Adrenal gland (tissue), 12 donors: ENCODE measurements around the gene UGT2B17. TPM values are rescaled to one million over a fixed set of nuclear protein-coding genes. Genes with fewer than 3 reads are reported as not detected.
"Not testable (repeated sequence)": the region's sequence is repeated elsewhere in the genome, so short reads cannot be mapped to it uniquely, and the experiment has no call there.

Experiments used
- DNase-seq, 7 donors: peaks; one replicate each; pipeline ENCODE4 v3.0.0-alpha.2; 2019 to 2020
- H3K27ac ChIP-seq, 5 donors: fragments of 200-600 bp; sonication (generic) in 4 of 5; 1 replicate in 3 of 5; 2 replicates in 2 of 5; pipeline versions ENCODE4 v1.5.1 to v1.8.0; 2016 to 2020; ENCODE audit warnings: mild to moderate bottlenecking in 1 of 5
- H3K27me3 ChIP-seq: fragments of 200-600 bp; 2 replicates; pipeline ENCODE4 v1.8.0; 2021
- H3K36me3 ChIP-seq, 2 donors: fragments of 200-600 bp; replicated peaks in 1 of 2; 1 replicate in 1 of 2; 2 replicates in 1 of 2; pipeline versions ENCODE4 v1.5.1 to v1.8.0; 2018 to 2022
- H3K4me1 ChIP-seq, 2 donors: fragments of 200-600 bp; replicated peaks in 1 of 2; 1 replicate in 1 of 2; 2 replicates in 1 of 2; pipeline versions ENCODE4 v1.5.1 to v1.8.0; 2018 to 2021
- H3K4me3 ChIP-seq, 4 donors: fragments of 200-600 bp; sonication (generic) in 3 of 4; one replicate each; pipeline ENCODE4 v1.5.1; 2016 to 2018
- H3K9me3 ChIP-seq, 3 donors: fragments of 200-600 bp; sonication (generic) in 1 of 3; replicated peaks in 1 of 3; 1 replicate in 2 of 3; 2 replicates in 1 of 3; pipeline versions ENCODE4 v1.5.1 to v1.8.0; 2016 to 2021
- POLR2A ChIP-seq, 2 donors: fragments of 450-650 bp; IDR thresholded peaks; one replicate each; pipeline ENCODE4 v1.6.1; 2017; ENCODE audit warnings: antibody characterized with exemption in 2 of 2, mild to moderate bottlenecking in 2 of 2, moderate library complexity in 1 of 2
- WGBS, 4 donors: extraction: QIAGEN DNeasy Blood & Tissue Kit in 2 of 4; methylation state at CpG; one replicate each; pipeline versions ENCODE4 v1.1.5 to v1.1.7; 2013 to 2017; 5-methylcytosine and 5-hydroxymethylcytosine counted together
- intact Hi-C, 2 donors: fragments of 100-400 bp; cut with DNase I; formaldehyde crosslinking; loops; one replicate each; pipeline versions ENCODE4 v1.14.1 to v1.15.0; 2022 to 2023
- polyA plus RNA-seq, 3 donors: library from polyadenylated mRNA; stranded (reverse); fragments of 200-250 nt in 2 of 3; fragments of 350-450 nt in 1 of 3; fragmentation: Illumina TruSeq in 1 of 3; extraction: RNeasy Lipid Tissue Mini Kit (QIAGEN cat#74804) in 1 of 3; gene quantifications; one replicate each; pipeline ENCODE4 v1.2.3, GENCODE V29; 2013 to 2014
- total RNA-seq, 9 donors: library from RNA; depleted of rRNA in 4 of 9; stranded (reverse); fragments of >200 nt in 4 of 9; fragments of 120-200 nt in 1 of 9; fragmentation: NEBNext Ultra II Directional in 1 of 9; extraction: Animal tissue kit (Norgen Biotek cat#: 25700) in 1 of 9; gene quantifications; one replicate each; pipeline versions ENCODE4 v1.1.0 to v1.2.4, GENCODE V29; 2013 to 2023
- TF ChIP-seq, protein P1 (sequence below), 6 experiments: fragments of 450-650 bp in 4 of 6; fragments of 200-600 bp in 2 of 6; sonication (generic) in 1 of 6; IDR thresholded peaks; 1 replicate in 5 of 6; 2 replicates in 1 of 6; pipeline versions ENCODE4 v1.5.1 to v1.8.0; 2016 to 2021; ENCODE audit warnings: antibody characterized with exemption in 6 of 6, mild to moderate bottlenecking in 2 of 6, moderate library complexity in 1 of 6
- donor health status: healthy with polysubstance abuse.
- donor health status: Bipolar disorder and iron deficiency.
- donor health status: DM: yes; HTN: yes; CAD: no.
- donor health status: DM: no; HTN: no; CAD: no.
- donor health status: DM: no; HTN: no; CAD: no.
- donor health status: DM: yes; HTN: yes; CAD: no.

UGT2B17 gene
- total and polyA plus RNA-seq, 12 donors, result 0.08 to 0.22 (median 0.15) TPM; not detected in 8

DNA sequence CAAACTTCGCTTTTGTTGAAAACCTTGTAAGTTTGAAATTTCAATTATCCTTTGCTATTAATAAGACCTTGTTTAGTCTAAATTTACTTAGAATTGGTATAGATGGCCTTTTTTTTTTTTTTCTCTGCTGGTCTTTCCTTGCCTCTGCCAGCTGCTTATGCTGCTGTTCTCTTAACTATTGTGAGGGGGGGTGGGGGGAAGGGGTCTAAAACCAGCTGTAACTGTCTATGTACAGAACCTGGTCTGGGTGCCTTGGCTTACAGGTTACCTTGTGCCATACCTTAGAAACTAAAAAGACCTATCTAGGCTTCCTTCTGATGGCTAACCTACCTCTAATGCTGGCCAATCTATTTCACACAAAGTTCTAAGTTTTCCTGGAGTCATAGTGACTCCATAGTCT, 1.0 kb downstream of the UGT2B17 start:
- no peak overlapping the region for H3K4me3 ChIP-seq
- no peaks in the 10 kb centered on the region for H3K27me3 ChIP-seq
- H3K36me3 ChIP-seq, result no peaks in the 10 kb centered on the region
- DNase-seq, result no peak
- WGBS, 4 donors, result 82 to 92% (median 89%) methylated on average over 1 of the region's 1 CpG; no CpG with 5 or more reads in 1 of the 4 donors
- no peaks in the 10 kb centered on the region for H3K9me3 ChIP-seq
- intact Hi-C loops, result no loop called here
- no peak overlapping the region for H3K27ac ChIP-seq
- no peak for TF ChIP-seq POLR2A (IDR thresholded peaks at IDR 0.05)
- TF ChIP-seq, protein P1, sequence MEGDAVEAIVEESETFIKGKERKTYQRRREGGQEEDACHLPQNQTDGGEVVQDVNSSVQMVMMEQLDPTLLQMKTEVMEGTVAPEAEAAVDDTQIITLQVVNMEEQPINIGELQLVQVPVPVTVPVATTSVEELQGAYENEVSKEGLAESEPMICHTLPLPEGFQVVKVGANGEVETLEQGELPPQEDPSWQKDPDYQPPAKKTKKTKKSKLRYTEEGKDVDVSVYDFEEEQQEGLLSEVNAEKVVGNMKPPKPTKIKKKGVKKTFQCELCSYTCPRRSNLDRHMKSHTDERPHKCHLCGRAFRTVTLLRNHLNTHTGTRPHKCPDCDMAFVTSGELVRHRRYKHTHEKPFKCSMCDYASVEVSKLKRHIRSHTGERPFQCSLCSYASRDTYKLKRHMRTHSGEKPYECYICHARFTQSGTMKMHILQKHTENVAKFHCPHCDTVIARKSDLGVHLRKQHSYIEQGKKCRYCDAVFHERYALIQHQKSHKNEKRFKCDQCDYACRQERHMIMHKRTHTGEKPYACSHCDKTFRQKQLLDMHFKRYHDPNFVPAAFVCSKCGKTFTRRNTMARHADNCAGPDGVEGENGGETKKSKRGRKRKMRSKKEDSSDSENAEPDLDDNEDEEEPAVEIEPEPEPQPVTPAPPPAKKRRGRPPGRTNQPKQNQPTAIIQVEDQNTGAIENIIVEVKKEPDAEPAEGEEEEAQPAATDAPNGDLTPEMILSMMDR (IDR thresholded peaks at IDR 0.05), result no peak
- H3K4me1 ChIP-seq, result no peaks in the 10 kb centered on the region

- 88 to 96% (median 90%) methylated on average over 3 of the region's 3 CpGs; no CpG with 5 or more reads in 1 of the 4 donors for WGBS, 4 donors
- Histone ChIP-seq H3K36me3 (no peaks in the 10 kb centered on the region), H3K27ac (no peak overlapping the region), H3K4me3 (no peak overlapping the region), H3K9me3 (no peaks in the 10 kb centered on the region), H3K4me1 (no peaks in the 10 kb centered on the region), H3K27me3 (no peaks in the 10 kb centered on the region)
- intact Hi-C loops, result no loop called here
- no peak for DNase-seq
- no peak for TF ChIP-seq POLR2A (IDR thresholded peaks at IDR 0.05)
- TF ChIP-seq, protein P1 (IDR thresholded peaks at IDR 0.05), result no peak
Observed at GRCh38 chr4:68572653-68573170, 3.4 kb downstream of the UGT2B17 start.

GRCh38 chr4:68570122-68570507, 6.0 kb downstream of the UGT2B17 start:
- DNase-seq, result no peak
- intact Hi-C loops, result no loop called here
- no peak overlapping the region for H3K27ac ChIP-seq

DNA sequence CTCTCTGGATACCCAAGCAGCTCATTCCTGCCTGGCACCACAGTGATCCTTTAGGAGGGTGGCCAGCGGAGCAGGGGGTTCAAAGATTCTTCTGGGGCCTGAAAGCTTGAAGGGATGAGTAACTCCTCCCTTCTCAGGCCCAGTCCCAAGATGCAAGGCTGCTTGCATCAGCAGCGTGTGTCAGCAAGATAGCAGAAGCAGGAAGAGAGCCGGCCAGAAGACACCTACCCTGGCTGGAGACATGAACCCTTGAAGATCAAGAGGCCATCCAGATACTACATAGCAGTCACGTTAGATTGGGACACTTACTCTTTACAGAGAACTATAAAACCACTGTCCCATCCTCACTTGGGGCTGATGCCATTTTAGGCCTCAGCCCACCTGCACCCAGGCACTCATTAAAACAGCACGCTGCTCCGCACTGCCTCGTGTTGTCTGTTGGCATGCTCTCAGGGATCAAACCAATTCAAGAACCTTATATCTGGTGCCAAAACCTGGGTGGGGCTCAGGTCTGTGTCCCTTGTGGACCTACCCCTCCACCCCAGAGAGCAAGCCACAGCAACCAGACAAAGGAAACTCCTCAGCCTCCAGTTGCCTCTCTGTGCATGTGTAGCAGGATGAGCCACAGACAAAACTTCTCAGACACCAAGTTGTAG, 6.5 kb downstream of the UGT2B17 start:
- H3K36me3 ChIP-seq, result no peaks in the 10 kb centered on the region
- intact Hi-C loops, result no loop called here
- no peak for DNase-seq
- H3K4me1 ChIP-seq, result no peaks in the 10 kb centered on the region
- whole genome bisulfite sequencing, 4 donors, result 85 to 97% (median 86%) methylated on average over 5 to 7 of the region's 7 CpGs; no CpG with 5 or more reads in 1 of the 4 donors
- no peaks in the 10 kb centered on the region for H3K9me3 ChIP-seq
- no peaks in the 10 kb centered on the region for H3K27me3 ChIP-seq
- no peak overlapping the region for H3K4me3 ChIP-seq
- TF ChIP-seq, protein P1 (IDR thresholded peaks at IDR 0.05), result no peak
- no peak for TF ChIP-seq POLR2A (IDR thresholded peaks at IDR 0.05)
- H3K27ac ChIP-seq, result no peak overlapping the region

More at GRCh38 chr4:68570122-68570507, 6.0 kb downstream of the UGT2B17 start:
- 59 to 87% (median 67%) methylated on average over 2 to 4 of the region's 4 CpGs; no CpG with 5 or more reads in 1 of the 4 donors for WGBS, 4 donors
- Histone ChIP-seq H3K4me3 (no peak overlapping the region), H3K36me3 (no peaks in the 10 kb centered on the region), H3K4me1 (no peaks in the 10 kb centered on the region), H3K9me3 (no peaks in the 10 kb centered on the region), H3K27me3 (no peaks in the 10 kb centered on the region)
- no peak for TF ChIP-seq POLR2A (IDR thresholded peaks at IDR 0.05)
- TF ChIP-seq, protein P1 (IDR thresholded peaks at IDR 0.05), result no peak

GRCh38 chr4:68569036-68569435, 7.1 kb downstream of the UGT2B17 start:
- H3K4me1 ChIP-seq, H3K27me3 ChIP-seq, H3K4me3 ChIP-seq, intact Hi-C loops, H3K9me3 ChIP-seq, H3K36me3 ChIP-seq, DNase-seq, H3K27ac ChIP-seq: not testable (repeated sequence)
- WGBS, 4 donors, result 67 to 69% methylated on average over 1 of the region's 1 CpG; no CpG with 5 or more reads in 2 of the 4 donors

DNA sequence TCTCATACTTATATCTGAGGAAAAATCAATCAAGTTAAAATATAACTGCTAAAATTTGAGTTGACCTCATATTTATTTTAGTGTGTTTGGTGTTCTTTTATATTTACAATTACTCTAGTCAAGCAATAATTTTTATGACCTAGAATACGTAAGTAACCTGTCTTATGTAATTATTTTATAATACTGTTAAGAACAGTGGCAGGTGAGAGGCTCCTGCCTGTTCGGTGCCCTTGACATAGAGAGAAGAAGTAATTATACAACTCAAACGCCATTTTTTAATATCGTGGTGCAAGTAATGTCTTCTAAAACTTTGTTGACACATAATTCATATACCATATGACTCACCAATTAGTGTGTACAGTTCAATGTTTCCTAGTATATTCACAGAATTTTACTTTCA, 7.6 kb downstream of the UGT2B17 start:
- H3K27me3 ChIP-seq, H3K27ac ChIP-seq, DNase-seq, H3K9me3 ChIP-seq, H3K4me1 ChIP-seq, H3K4me3 ChIP-seq, intact Hi-C loops, H3K36me3 ChIP-seq: not testable (repeated sequence)
- WGBS, 4 donors, result 24 to 44% (median 39%) methylated on average over 4 of the region's 4 CpGs; no CpG with 5 or more reads in 1 of the 4 donors

DNA sequence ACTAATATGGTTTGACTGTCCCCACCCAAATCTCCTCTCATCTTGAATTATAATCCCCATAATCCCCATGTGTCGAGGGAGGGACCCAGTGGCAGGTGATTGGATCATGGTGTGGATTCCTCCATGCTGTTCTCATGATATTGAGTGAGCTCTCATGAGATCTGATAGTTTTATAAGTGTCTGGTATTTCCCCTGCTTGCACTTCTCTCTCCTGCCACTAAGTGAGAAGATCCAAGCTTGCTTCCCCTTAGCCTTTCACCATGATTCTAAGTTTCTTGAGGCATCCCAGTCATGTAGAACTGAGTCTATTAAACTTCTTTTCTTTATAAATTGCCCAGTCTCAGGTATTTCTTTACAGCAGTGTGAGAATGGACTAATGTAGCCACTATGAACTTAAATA, 9.8 kb downstream of the UGT2B17 start:
- H3K36me3 ChIP-seq, H3K27me3 ChIP-seq, intact Hi-C loops, H3K4me3 ChIP-seq, H3K4me1 ChIP-seq, DNase-seq, H3K9me3 ChIP-seq, H3K27ac ChIP-seq: not testable (repeated sequence)
- 44 to 73% (median 67%) methylated on average over 1 of the region's 1 CpG; no CpG with 5 or more reads in 1 of the 4 donors for WGBS, 4 donors
